Activated T-helper 2 cell treated with anti-CD3 and anti-CD28 coated beads, Interferon-gamma antibody, Interleukin-2, Interleukin-4, amounts not matched to agents 10 μg/mL and 5 μg/mL and 100 μg/mL, durations not matched to agents 14 hours and 24 hours and 36 hours (primary cell): ENCODE measurements around the gene ARSB. TPM values are rescaled to one million over a fixed set of nuclear protein-coding genes. Genes with fewer than 3 reads are reported as not detected.

Experiments
- DNase-seq: peaks from one replicate; pipeline ENCODE4 v3.0.0; 2021; ENCODE audit warnings: low spot score
- H3K27ac Mint-ChIP-seq: one replicate; pipeline ENCODE4 v1.8.0; 2021; ENCODE audit warnings: mixed read lengths
- H3K27me3 Mint-ChIP-seq: one replicate; pipeline ENCODE4 v1.8.0; 2021; ENCODE audit warnings: low read depth, mixed read lengths
- H3K36me3 Mint-ChIP-seq: one replicate; pipeline ENCODE4 v1.8.0; 2021; ENCODE audit warnings: low read depth, mixed read lengths
- H3K4me1 Mint-ChIP-seq: one replicate; pipeline ENCODE4 v1.8.0; 2021; ENCODE audit warnings: low read depth, mixed read lengths
- H3K4me3 Mint-ChIP-seq: one replicate; pipeline ENCODE4 v1.8.0; 2021; ENCODE audit warnings: low read depth, mild to moderate bottlenecking, moderate library complexity, mixed read lengths
- H3K9me3 Mint-ChIP-seq: one replicate; pipeline ENCODE4 v1.8.0; 2021; ENCODE audit warnings: mixed read lengths
- intact Hi-C: fragments of 100-400 bp; cut with micrococcal nuclease; formaldehyde crosslinking; loops from one replicate; pipeline ENCODE4 v1.15.1; 2023
- total RNA-seq: library from RNA; stranded (reverse); gene quantifications from 2 replicates; pipeline ENCODE4 v1.2.3, GENCODE V29; 2022

Gene ARSB
- total RNA-seq, 1 donor from 2014 or later: 19.6 TPM

- DNase-seq: no peak
- Mint-ChIP-seq H3K27ac (no peak overlapping the region), H3K4me1 (no peaks in the 10 kb centered on the region), H3K27me3 (peaks cover 1% of the 10 kb centered on the region), H3K9me3 (no peaks in the 10 kb centered on the region), H3K4me3 (no peak overlapping the region), H3K36me3 (no peaks in the 10 kb centered on the region)
- intact Hi-C loops: no loop called here
These were observed 254.6 kb downstream of the ARSB start for GRCh38 chr5:78730300-78731094.

GRCh38 chr5:78727786-78728761 lies 257.0 kb downstream of the ARSB start:
- no peak for DNase-seq
- Mint-ChIP-seq H3K4me3 (no peak overlapping the region), H3K4me1 (no peaks in the 10 kb centered on the region), H3K27me3 (peaks cover 1% of the 10 kb centered on the region), H3K27ac (no peak overlapping the region), H3K36me3 (no peaks in the 10 kb centered on the region), H3K9me3 (no peaks in the 10 kb centered on the region)
- intact Hi-C loops: no loop called here

Other genes starting within 250 kb of the ARSB start
- 0.37 and 0.41 TPM in 2 replicates for gene DMGDH, start 84.4 kb upstream of the ARSB start, total RNA-seq
- gene BHMT2, start 84.5 kb upstream of the ARSB start, total RNA-seq: not detected in 2 replicates
- gene BHMT, start 126.5 kb upstream of the ARSB start, total RNA-seq: not detected in 2 replicates